Measurements from ENCODE around the gene TPRA1.

TPRA1 gene

DNA sequence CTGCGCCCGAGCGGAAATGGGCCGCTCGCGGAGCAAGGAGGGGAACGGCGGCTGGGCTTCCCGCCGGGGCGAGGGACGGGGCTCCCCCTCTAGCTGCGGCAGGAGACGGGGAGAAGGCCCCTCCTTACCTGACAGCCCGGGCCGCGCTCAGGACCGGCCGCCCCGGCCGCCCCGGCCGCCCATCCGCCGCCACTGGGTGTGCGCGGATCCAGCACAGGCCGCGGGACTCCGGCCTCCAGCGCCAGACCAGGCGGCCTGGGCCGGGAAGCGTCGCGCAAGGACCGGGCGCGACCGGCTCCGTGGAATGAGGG, 296 bp downstream of the TPRA1 start:
- no peak for DNase-seq (ENCODE audit: low read depth in 2 of 2)

DNA sequence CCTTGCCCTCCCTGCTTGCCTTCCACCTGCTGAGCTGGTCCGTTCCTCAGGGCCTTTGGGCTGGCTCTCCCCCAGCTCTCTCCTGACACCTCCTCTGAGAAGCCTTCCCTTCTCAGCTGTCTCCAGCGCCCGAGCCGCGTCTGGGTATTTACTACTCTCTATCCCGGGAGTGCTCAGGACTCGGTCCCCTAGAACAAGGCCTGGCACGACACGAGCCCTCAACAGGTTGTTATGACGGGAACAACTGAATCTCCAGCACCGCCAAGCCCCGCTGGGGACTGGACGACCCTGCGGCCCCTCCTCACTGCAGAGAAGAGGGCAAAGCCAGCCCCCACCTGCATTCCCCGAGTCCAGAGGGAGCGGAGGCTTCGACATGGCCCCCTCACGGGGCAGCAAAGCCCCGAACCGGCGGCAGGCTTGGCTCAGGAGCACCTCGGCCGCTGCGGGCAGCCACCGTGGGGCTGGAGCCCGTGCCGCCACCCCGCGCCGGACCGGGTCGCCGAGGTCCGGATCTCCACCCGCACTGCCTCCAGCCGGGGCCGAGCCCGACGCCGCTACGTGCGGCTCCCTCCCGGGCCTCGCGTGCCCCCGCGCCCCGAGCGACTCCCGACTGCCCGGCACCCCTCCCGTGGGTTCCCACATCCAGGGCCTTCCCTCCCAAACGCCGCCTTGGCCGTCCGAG, 792 bp downstream of the TPRA1 start:
- DNase-seq (ENCODE audit: low read depth in 2 of 2): no peak

DNA sequence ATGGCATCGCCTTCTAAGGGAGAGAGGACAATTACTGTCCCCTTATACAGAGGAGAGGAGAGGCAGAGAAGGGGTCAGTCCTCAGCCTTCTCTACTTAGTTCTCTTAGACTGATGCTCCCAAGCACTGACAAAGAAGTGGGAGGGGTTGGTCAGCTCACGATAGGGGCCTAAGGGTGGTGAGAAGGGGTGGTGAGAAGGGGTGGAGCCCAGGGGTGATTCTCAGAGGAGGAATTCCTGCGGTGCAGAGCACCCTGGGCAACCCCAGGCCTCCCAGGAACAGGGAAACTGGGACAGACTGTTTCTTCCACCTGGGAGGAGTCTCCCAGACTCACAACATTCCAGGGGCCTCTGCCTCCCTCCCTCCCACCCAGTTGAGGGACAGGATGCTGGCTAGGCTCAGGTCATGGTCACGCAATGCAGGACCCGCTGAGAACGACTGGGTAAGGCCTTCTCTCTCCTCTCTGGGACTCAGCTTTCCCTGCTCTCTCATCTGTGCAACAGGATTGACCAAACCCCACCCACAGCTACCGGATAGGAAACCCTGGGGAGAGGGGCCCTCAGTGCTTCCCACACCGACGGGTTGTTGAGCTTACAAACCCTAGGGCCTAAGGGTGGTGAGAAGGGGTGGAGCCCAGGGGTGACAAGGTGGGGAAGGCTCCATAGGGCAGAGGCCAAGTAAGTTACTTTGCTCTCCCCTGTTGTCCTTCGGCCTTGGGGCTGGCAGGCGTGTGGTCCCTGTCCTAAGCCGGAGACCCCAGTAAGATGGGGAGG, 1.5 kb downstream of the TPRA1 start:
- no peak for DNase-seq (ENCODE audit: low read depth in 2 of 2)

DNA sequence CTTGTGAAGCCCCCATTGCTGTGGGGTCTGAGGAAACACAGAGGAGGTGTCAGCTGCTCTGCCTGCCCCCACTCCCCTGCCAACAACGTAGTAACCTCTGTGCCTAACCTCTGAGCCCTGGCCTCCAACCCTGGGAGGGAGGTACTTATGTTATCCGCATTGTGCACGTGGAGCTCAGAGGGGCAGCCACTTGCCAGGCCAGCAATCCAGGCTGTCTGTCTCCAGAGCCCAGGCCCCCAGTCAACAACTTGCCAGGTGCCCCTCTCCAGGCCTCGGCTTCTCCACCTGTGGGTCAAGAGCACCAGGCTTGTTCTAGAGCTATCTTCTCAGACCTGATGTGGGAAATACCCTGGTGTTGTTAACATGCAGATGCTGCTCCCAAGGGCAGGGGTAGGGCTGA, 2.7 kb downstream of the TPRA1 start:
- DNase-seq (ENCODE audit: low read depth in 2 of 2): no peak

DNA sequence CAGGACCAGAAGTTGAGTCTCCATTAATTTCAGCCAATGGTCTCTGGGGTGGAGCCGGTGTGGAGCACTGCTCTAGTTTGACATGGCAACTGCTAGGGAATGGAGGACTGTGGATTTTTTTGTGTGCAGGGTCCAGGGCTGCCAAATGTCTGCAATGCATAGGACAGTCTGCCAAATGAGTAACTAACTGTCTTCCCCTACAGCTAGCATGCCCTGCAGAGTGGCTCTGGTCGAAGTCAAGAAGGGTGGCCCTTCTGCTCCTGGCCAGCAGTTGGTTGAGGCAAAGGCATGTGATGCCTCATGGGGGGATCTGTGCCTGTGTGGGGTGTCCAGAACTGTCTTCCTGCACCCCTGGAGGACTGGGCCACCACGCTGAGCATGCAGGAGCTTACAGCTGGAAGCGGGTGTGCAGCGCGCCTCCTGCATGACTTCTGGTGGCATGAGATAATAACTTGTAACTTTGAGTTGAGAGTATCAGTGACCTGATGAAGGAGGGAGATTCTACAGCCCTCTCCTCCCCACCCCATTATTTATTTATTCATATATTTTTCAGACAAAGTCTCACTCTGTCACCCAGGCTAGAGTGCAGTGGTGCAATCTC, 4.6 kb downstream of the TPRA1 start:
- no peak for DNase-seq (ENCODE audit: low read depth in 2 of 2)

DNA sequence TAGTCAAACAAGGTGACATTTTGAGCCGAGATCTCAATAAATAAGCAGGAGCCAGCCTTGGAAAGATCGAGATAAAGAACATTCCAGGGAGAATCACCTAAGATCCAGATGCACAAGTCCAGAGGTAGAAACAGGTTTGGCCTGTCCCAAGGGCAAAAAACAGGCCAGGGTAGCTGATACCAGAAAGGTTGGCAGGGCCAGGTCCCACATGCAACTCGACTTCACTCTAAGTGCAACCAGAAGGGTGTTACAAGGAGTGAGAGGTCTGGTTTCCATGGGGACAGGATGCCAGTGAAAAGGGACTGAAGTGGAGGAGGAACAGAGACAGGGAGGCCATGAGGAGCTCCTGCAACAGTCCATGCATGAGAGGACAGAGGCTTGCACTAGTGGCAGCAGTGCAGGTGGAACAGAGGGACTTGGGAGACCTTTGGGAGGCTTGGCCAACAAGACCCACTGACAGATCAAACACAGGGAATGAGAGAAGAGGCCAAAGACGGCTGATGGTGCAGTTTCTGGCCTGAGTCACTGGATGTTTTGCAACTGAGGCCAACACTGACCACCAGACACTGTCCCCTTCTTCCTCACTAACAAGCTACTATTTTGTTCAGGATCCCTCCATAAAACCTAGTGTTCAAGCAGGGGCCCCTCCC, 5.2 kb downstream of the TPRA1 start:
- DNase-seq (ENCODE audit: low read depth in 2 of 2): no peak

DNA sequence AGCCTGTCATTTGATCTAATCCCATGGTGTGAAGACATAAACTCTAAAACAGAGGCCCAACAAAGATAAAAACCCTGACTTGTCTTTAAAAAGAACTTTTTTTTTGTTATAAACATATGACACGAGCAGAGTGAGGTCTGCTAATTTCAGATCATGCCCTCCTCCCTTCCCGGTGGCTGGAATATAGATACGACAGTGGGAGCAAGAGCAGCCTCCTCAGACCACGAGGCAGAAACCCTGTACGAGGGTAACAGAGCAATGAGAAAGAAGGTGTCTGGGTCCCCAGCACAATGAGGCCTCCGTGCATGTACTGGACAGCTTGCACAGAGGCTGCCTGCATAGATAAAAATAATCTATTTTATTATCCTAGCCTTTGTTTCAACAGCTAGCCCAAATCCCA, 5.8 kb downstream of the TPRA1 start:
- no peak for DNase-seq (ENCODE audit: low read depth in 2 of 2)

DNA sequence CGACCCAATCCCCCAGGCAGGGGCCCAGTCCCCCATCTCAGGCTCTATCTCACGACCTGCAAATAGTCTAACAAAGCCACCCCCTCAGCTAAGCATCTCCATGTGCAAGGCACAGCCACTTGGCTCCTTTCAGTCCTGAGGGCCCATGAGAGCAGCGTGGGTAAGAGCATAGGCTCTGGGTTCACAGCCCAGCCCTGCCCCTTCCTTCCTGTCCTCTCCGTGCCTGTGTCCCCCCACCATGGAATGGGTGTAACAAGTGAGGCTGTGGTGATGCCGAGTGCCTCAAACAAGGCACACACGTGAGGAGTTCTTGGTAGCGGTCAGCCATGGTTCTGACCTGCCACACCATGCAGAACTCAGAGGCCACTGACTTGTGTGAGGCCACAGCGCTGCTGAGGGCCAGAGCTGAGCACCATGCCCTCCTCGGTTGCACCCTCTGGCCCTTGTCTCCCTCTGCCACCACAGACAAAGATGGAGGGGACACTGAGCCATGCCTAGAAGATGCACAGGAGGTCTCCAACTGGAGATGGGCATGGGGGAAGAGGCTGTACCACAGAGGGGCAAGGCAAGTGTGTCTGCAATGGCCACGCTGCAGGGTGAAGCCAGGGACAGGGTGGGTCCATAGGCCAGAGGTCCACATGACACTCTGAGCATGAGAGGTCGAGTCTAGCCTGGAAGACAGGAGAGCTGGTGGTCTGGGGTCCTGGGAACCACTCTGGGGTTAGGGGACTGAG, 10.0 kb downstream of the TPRA1 start:
- DNase-seq (ENCODE audit: low read depth in 2 of 2): no peak

DNA sequence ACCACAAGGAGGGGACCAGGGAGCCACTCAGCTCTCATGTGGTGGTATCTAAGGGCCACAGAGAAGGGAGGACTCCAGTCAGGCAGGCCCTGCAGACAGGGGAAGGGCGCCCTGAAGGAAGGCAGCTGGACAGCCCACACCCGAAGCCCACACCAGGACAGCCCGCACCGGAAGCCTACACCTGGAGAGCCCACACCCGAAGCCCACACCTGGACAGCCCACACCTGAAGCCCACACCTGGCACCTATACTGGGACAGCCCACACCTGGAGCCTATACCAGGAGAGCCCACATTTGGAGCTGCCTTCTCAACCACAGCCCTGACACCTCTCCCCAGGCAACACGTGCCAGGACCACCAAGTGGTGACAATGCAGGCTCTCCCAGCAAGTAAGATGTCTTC, 11.7 kb downstream of the TPRA1 start:
- DNase-seq (ENCODE audit: low read depth in 2 of 2): no peak

DNA sequence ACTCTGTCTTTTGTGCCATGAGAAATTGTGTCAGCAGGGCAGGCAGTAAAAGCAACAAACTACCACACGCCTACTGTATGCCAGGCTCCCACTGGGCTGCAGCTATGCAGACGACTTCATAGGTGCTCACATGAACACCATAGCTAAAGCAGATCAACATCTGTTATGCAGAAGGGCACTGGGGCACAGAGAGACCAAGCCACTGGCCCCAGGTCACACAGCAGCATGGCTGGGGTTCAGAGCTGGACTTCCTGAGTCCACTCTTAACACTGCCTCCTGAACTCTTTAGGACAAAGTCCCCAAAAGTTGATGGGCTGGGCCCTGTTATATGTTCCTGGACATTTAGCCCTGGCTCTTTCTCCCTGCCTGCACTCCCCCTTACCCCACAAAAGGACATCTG, 12.4 kb downstream of the TPRA1 start:
- no peak for DNase-seq (ENCODE audit: low read depth in 2 of 2)

DNA sequence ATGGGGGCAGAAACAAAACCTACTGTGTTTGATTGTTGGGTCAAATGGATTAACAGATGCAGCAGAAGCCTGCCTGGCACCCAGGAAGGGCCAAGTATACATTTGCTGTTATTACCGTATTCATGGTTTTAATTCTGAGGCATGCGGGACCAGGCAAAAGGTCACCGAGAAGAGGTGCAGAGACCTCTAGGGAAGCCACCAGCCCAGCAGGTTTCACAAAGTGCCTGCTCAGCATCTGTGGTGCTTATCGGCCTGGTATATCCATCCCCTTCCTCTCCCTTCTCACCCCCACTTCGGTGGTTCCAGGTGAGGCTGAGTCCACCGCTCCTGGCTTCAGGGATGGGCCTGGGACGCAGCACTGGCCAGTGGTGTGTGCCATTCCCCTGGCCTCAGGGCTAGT, 13.1 kb downstream of the TPRA1 start:
- DNase-seq (ENCODE audit: low read depth in 2 of 2): no peak

DNA sequence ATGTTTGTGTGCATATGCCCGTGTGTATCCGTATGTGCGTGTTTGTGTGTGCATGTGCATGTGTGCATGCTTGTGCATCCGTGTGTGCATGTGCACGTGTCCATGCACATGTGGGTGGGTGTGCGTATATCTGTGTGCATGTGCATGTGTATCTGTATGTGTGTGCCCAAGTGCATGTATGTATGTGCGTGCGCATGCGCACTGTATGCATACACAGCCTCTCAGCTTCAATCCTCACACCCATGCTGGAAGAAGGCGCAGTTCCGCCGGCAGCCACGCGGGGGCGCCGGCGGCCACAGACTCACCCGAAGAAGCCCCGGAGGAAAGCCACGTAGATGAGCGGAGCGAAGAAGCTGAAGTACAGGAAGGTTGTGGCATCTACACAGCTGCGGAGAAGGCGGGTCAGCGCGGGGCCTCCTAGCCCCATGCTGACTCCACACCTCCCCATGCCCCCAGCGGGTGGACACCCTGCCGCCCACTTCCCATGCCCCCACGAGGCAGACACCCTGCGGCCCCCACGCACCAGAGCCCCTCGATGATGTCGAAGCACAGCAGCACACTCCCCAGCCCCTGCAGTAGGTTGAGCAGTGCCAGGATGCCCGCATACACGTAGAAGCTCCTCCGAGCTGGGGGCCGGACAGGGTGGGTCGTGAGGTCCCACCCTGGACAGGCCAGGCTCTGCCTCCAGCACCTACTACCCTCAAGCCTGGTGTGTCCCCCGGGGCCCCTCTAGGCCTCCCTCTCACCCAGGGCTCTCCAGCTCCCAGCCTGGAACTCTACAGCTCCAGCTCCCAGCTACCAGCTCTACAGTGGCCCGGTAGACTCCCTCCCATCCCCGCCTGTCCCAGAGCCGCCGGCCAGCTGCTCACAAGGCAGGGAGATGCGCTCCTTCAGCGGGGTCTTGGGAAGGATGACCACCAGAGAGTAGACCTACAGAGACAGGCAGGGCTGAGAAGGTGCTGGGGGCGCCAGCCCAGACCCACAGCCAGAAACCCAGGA, 15.4 kb downstream of the TPRA1 start:
- peak; percentile 60 to 64 for DNase-seq (ENCODE audit: low read depth in 2 of 2)

DNA sequence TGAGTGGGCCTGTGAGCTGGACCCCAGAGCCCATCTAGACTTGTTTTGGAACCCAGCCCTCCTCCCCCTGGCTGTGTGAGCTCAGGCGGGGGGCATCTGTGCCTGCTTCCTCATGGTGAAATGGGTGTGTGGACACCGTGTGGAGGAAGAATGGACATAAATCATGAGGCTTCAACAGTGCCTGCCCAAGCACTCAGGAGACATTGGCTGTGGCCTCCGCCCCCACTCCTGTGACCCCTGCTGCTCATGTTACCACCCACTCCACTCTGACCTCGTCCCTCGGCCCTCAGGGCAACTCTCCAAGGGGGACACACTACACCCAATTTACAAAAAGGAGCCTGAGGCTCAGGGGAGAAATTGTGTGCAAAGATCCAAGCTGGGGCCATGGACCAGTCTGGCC, 16.6 kb downstream of the TPRA1 start:
- DNase-seq (ENCODE audit: low read depth in 2 of 2): no peak

DNA sequence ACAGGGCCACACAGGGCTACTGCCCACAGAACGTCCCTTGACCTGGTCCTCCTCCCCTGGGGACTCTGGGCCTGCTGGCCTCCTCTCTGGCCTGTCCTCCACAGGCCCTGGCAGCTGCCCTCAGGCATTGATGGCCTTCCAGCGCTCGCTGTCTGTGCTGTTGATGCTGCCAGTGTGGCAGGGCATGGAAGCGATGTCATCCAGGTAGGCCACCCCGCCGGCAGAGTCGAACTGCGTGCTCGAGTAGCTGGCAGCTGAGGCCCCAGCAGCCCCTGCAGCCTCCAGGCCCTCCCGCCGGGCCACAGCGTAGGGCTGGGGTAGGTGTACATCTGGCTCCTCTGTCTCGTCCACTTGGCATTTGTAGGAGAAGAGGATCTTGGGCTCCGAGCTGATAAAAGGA, 17.1 kb downstream of the TPRA1 start:
- no peak for DNase-seq (ENCODE audit: low read depth in 2 of 2)

DNA sequence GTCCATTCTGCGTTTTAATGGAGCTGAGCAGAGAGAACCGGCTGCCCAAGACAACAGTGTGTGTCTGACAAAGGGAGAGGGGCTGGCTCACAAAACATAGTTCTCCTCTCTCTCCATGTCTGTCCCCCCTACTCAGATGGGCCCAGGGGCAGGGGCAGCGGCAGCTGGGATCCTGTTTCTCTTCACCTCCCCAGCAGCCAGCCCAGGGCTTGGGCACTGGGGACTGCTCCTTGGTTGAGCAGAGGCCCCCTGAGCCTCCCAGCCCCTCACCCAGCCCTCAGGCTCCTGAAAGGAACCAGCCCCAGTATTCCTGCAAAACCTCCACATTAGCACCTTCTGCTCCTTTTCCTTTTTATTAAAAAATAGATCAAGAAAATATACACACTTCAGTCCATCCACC, 17.8 kb downstream of the TPRA1 start:
- no peak for DNase-seq (ENCODE audit: low read depth in 2 of 2)

DNA sequence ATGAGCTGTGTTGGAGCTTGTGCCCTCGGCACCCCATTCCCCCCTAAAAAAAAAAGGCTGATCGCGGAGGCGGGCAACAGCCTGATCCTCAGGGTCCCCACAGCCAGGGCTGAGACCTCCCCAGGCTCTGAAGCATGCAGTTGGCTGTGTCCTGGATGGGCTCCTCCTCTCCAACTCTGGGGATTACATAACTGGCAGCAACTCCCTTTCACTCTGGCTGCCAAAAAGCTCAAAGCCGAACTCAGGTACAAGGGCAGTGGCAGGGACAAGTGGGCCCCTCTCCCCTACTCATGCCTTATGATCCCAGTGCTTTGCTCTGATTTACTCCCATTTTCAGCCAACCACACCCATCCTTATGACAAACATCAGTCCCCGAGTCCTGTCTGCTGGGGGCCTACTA, 18.3 kb downstream of the TPRA1 start:
- no peak for DNase-seq (ENCODE audit: low read depth in 2 of 2)

DNA sequence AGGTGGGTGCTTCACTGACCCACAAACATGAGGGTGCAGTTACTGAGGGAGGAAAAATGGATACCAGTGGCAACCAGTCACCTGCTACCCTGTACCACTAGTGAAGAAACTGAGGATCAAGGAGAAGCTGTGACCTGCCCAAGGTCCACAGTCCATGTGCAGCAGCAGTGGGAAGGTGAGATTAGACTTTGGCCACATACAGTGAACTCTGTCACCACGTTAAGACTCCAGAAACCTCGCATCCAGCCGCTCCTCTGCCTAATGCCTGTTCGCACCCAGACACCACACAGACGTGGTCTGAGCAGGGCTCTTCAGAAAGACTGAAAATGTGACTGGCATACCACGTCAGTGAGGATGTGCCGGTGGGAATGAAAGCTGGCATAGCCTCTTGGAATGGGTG, 20.0 kb downstream of the TPRA1 start:
- no peak for DNase-seq (ENCODE audit: low read depth in 2 of 2)

DNA sequence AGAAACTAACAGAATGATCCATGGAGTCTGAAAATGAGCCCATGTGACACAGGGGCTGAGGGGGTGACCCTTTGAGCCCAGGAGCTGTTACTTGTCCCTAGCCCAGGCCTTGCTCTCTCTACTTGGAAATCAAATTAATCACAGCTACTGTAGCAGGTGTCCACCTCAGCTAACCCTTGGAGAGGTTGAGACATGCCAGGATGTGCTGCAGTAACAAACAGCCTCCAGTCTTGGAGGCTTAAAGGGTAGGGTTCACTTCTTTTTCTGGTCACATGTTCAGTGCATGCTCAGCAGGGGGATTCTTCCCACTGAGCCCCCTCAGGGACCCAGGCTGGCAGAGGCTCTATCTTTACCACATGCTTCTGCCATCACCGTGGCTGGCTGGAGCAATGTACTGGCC, 21.4 kb downstream of the TPRA1 start:
- no peak for DNase-seq (ENCODE audit: low read depth in 2 of 2)

DNA sequence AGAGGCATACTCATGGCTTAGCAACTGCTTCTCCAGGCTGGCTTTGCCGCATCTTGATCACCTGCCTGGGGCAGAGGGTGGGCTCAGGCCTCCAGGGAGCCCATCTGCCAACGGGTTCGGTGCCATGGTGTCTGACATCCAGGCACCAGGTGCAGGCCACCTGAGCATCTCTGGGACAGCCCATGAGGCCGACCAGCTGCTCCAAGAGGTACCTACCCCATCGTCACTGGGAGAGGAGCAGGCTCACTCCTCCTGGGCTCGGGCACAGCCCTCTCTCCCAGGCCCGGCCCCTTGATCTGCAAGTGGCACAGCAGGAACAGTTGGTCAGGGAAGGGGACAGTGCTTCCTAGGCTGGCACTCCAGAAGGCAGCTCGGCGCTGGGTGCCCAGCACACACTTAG, 21.9 kb downstream of the TPRA1 start:
- DNase-seq (ENCODE audit: low read depth in 2 of 2): no peak

DNA sequence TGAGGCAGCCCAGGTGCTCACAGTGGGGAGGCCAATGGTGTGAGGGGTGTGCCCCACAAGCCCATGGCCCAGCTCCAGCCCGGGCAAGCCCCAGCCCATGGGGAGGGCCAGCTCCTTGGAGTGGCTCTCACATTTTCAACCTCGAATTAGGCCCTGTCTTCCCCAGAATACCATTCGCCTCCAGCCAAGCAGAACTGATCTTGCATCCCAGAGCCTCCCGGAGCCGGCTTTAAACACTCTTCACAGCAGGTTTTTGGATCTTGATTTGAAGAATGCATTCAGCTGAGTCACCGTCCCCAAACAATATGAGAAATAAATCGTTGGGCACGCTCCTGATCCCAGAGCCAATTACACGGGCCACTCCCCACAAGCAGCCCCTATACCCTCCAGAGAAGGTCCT, 23.7 kb downstream of the TPRA1 start:
- DNase-seq (ENCODE audit: low read depth in 2 of 2): no peak

DNA sequence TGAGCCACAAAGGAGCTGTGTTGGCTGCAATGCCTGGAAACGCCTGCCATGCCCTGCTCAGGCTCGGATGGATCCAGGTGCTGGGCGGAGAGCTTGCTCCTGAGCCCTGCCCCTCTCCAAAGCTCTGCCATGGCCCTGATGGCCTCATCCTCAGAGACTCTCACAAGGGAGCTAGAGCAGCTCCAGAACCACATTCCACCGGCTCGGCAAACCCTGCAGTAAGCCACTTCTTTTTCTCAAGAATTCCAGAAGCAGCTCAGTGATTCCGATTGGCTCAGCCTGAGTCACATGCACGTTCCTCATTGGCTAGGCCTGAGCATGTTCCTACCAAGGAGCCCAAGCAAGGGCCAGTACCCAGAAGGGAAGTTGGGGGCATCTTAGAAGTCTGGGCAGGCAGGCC, 24.8 kb downstream of the TPRA1 start:
- no peak for DNase-seq (ENCODE audit: low read depth in 2 of 2)

Data from stimulated activated CD8-positive, alpha-beta memory T cell treated with anti-CD3 and anti-CD28 coated beads, Interleukin-15, amount 100 ng/mL, for 4 hours (primary cell).